Activated CD8-positive, alpha-beta memory T cell treated with anti-CD3 and anti-CD28 coated beads for 24 hours (primary cell): Measurements from ENCODE around the gene FCRL6.

Source experiments
- DNase-seq: peaks from one replicate; pipeline ENCODE4 v3.0.0-alpha.2; 2020

FCRL6 gene

GRCh38 chr1:159802111-159802510, at the start of gene FCRL6:
FCRL6 (plus strand) TSS chr1:159802360; CDS start chr1:159802425, 65 bp downstream.
- DNase-seq: no peak

- no peak for DNase-seq
Measured at GRCh38 chr1:159753386-159753785, 48.8 kb upstream of the FCRL6 start.

GRCh38 chr1:159755451-159756007, 46.6 kb upstream of the FCRL6 start:
- DNase-seq: no peak

- DNase-seq: no peak
Measured at GRCh38 chr1:159756397-159756796, 45.8 kb upstream of the FCRL6 start.

- DNase-seq: no peak
Measured at GRCh38 chr1:159763686-159764085, 38.5 kb upstream of the FCRL6 start.

- no peak for DNase-seq
Measured at GRCh38 chr1:159765806-159766205, 36.4 kb upstream of the FCRL6 start.

GRCh38 chr1:159771127-159771895, 30.8 kb upstream of the FCRL6 start:
- no peak for DNase-seq

GRCh38 chr1:159774465-159774864, 27.7 kb upstream of the FCRL6 start:
- no peak for DNase-seq

- DNase-seq: no peak
Measured at GRCh38 chr1:159775716-159776115, 26.4 kb upstream of the FCRL6 start.

- DNase-seq: no peak
Measured at GRCh38 chr1:159778266-159778665, 23.9 kb upstream of the FCRL6 start.

- no peak for DNase-seq
Measured at GRCh38 chr1:159779403-159779851, 22.7 kb upstream of the FCRL6 start.

GRCh38 chr1:159780583-159781582, 21.3 kb upstream of the FCRL6 start, which contains the start of gene DUSP23:
DUSP23 (plus strand) TSS chr1:159780962; CDS start chr1:159781101, 139 bp downstream.
- peak; percentile 98 for DNase-seq

- DNase-seq: no peak
Measured at GRCh38 chr1:159781992-159782391, 20.2 kb upstream of the FCRL6 start.

- DNase-seq: no peak
Measured at GRCh38 chr1:159783724-159784123, 18.4 kb upstream of the FCRL6 start.

GRCh38 chr1:159786465-159786864, 15.7 kb upstream of the FCRL6 start:
- no peak for DNase-seq

- DNase-seq: no peak
Measured at GRCh38 chr1:159786966-159787365, 15.2 kb upstream of the FCRL6 start.

- DNase-seq: no peak
Measured at GRCh38 chr1:159790237-159790917, 11.8 kb upstream of the FCRL6 start.

- DNase-seq: no peak
Measured at GRCh38 chr1:159791031-159791430, 11.1 kb upstream of the FCRL6 start.

GRCh38 chr1:159791461-159791860, 10.7 kb upstream of the FCRL6 start:
- no peak for DNase-seq

- DNase-seq: no peak
Measured at GRCh38 chr1:159795534-159795933, 6.6 kb upstream of the FCRL6 start.

- DNase-seq: no peak
Measured at GRCh38 chr1:159798893-159799292, 3.3 kb upstream of the FCRL6 start.

- no peak for DNase-seq
Measured at GRCh38 chr1:159799446-159799985, 2.6 kb upstream of the FCRL6 start.
